Thyroid gland (tissue), 4 donors: ENCODE data around the gene CREG2.

ENCODE experiments used
- CTCF ChIP-seq, 6 experiments: fragments of 200-600 bp in 3 of 6; fragments of 450-650 bp in 3 of 6; sonication (generic) in 3 of 6; IDR thresholded peaks; one replicate each; pipeline ENCODE4 v1.5.1; 2016 to 2019; ENCODE audit warnings: antibody characterized with exemption in 6 of 6, mild to moderate bottlenecking in 2 of 6, inconsistent platforms in 1 of 6, moderate library complexity in 1 of 6
- POLR2A ChIP-seq, 2 donors: fragments of 450-650 bp; IDR thresholded peaks; one replicate each; pipeline ENCODE4 v1.6.1; 2017; ENCODE audit warnings: antibody characterized with exemption in 2 of 2, mild to moderate bottlenecking in 2 of 2, moderate library complexity in 1 of 2

DNA sequence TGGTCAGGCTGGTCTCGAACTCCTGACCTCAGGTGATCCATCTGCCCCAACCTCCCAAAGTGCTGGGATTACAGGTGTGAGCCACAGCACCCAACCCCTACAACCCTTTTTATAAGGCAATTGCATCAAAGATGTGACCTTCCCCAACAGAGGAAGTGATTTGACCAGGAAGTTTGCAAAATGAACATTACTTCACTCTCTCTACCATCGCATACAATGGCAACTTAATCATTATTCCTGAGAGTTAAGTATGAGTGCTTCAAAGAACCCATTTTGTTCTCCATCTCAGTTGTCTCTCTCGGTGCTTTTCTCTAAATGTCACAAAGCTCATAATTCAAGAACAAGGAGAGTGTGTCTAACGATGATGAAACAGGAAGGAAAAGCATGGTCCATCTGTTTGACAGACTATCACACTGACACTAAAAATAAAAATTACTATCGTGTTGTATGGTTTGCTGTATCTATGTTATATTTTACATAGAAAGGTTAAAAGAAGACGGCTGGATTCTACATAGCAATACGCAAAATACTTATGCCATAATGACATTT is 18.1 kb upstream of the CREG2 start:
- no peak for TF ChIP-seq CTCF (IDR thresholded peaks at IDR 0.05)
- no peak for TF ChIP-seq POLR2A (IDR thresholded peaks at IDR 0.05)
